NCI-H146 treated with DMSO at 0.1 percent for 48 hours (cell line): ENCODE measurements around the gene SNX24.

ENCODE experiments used
- DNase-seq: peaks from one replicate; lab custom pipeline; 2025; ENCODE audit not compliant: unreplicated experiment; lab: John Stamatoyannopoulos, UW

Gene SNX24

DNA sequence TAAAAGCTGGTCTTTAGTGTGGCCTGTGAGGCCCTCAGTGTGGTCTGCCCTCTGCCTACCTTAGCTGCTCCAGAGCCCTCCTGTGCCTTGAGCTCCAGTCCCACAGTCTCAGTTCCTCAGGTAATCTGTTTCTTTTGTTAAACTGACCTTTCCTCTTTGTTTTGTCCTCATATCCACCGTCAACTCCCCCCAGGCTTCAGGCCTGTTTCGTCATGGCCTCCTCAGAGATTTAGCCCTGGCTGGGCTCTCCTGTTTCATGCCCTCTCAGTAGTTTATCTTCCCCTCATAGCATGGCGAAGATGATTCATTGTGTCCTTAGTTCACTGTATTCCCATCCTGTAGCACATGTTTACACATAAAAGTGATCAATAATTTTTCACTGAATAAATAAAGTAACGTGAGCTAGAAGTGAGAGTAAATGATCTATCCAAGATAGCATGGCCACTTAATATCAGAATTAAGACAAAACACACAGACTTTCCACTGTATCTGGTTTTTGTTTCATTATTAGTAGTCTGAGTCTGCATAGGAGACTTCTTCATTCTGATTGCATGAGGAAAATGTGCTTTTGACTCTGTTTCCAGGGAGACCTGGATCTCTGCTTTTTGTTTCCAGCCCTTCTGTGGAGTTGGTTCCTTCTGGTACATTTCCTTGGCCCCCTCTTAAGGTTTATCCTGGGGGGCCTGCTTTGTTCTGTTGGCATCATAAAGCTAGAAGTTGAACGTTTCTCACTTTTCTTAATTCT, 70.5 kb downstream of the SNX24 start:
- DNase-seq, result no peak

DNA sequence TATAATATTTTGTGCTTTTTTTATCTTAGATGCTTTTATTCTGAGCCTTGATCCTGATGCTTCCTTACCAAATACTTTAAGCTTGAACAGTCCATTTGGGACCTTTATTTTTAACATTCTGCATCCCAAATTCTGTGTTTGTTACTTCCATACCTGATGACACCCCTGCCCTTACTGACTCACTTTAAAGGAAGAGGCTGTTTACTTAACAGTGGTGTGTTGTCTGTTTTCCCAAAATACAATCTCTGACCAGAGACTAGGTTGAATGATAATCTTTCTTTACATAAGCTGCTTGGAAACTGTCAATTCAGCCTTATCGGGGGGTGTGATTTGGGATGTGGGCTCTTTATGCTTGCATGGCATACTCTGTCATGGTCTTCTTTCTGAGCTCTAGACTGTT, 71.1 kb downstream of the SNX24 start:
- no peak for DNase-seq

- DNase-seq, result no peak
Observed at GRCh38 chr5:122919969-122920368, 74.6 kb downstream of the SNX24 start.

DNA sequence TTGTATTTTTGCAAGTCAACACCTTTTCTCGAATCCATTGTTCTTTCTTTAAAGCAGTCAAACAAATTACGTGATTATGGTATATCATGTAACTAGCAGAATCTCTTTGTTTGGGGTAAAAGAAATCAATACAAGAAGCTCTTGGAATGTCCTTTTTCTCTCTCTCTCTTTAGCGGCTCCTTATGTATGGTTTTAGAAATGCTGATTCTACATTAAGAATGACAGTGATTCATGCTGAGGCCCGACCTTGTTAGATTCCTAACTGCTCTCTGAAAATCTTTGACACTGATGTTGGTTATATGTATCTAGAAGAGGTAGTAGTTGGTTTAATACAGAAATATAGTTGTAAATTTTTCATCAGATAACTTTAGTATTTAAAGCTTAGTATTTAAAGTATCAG, 76.4 kb downstream of the SNX24 start:
- DNase-seq, result no peak

GRCh38 chr5:122924203-122924602, 78.8 kb downstream of the SNX24 start:
- DNase-seq, result no peak

- no peak for DNase-seq
Observed at GRCh38 chr5:122924719-122925395, 79.4 kb downstream of the SNX24 start.

GRCh38 chr5:122929001-122929400, 83.6 kb downstream of the SNX24 start:
- DNase-seq, result no peak

GRCh38 chr5:122929980-122930379, 84.6 kb downstream of the SNX24 start:
- no peak for DNase-seq

DNA sequence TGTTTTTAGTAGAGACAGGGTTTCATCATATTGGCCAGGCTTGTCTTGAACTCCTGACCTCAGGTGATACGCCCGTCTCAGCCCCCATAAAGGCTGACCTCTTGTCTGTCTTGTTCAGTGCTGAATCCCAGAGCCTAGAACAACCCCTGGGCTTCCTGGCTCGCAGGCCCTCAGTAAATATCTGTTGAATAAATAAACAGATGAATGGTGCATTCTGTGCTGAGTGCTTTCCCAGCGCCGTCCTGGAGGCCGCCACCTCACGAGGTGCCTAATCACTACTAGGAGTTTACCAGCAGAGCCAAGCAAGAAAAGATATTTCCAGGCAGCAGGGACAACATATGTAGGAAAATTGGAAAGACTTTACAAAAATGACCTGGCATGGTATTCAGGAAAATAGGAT, 88.5 kb downstream of the SNX24 start:
- no peak for DNase-seq

DNA sequence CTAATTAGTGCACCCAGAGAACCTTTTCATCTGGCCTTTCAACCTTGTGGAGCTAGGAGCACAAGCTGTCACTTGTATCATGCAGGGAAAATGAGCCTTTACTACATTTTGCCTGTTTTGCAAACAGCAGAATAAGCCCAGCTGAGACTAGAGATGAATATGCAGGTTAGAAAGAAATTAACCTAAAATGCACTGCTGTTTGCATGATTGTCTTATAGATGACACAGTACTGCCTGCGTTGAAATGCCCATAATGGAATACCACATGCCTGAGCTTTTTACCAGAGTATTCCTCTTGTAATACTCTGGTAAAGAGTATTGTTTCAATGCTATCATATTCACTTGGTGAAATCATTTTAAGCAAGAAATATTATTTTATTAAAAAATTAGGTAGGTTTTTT, 90.7 kb downstream of the SNX24 start:
- no peak for DNase-seq

DNA sequence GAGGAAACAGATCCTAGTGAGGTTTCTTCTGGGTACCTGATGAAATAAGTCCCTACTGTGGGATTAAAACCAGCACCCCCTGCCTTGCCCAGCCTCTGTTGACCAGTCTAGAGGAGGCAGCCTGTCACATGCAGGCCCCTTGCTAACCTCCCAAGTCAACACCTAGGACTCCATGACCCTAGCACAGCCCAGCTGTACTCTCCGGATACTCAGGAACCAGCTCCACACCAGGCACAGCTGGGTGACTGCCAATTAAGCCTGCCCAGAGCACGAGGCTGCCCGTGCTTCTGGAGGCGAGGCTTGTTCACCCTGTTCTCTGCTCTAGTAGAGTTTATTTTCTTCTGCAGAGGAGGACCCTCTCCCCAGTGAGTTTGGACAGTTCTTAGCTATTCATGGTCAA, 92.5 kb downstream of the SNX24 start:
- DNase-seq, result no peak

GRCh38 chr5:122940890-122941289, 95.5 kb downstream of the SNX24 start:
- DNase-seq, result no peak

- DNase-seq, result no peak
Observed at GRCh38 chr5:122941737-122942136, 96.3 kb downstream of the SNX24 start.

- DNase-seq, result no peak
Observed at GRCh38 chr5:122942164-122942914, 96.9 kb downstream of the SNX24 start.

DNA sequence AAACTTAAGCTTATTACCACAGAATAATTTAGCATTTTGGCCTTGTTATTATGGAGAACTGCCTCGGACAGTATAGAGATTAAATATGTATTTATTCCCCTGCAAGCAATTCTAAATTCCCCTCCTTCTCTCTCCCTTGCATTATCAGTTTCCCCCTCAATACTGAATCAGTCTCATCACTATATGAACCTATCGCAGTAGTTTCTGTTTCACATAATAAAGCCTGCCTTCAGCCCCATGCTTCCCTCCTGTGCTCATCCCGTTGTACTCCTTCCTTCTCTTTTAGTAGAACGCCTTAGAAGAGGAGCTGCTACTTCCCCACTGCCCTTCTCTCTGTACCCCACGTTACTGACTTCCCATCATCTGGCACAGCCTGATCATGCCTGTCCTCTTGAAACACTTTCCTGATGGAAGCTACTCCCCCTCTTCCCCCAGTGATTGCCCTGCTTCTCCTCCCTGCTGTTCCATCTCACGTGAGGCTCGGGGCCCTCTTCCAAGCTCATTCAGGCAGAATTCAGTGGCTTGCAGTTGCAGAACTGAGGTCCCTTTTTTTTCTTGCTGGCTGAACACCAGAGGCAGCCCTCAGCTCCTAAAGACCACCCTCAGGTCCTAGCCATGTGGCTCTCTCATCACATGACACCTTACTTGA, 97.8 kb downstream of the SNX24 start:
- DNase-seq, result no peak

DNA sequence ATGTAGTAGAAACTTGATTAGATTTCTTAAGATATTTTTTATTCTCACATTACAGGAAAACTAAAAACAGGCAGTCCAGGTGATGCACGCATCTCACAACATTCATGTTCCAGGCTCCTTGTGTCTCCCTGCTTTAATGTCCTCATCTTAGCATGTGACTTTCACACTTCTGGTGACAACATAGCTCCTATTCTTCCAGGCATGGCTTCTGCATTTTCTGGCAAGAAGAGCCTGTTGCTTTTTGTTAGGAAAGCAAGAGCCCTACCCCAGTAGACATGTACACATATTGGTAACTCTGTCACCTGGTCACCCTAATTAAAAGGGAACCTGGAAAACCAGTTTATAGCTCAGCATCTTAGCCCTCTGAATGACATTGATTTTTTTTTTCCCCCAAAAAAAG, 98.6 kb downstream of the SNX24 start:
- DNase-seq, result no peak

GRCh38 chr5:122947372-122947771, 102.0 kb downstream of the SNX24 start:
- no peak for DNase-seq

DNA sequence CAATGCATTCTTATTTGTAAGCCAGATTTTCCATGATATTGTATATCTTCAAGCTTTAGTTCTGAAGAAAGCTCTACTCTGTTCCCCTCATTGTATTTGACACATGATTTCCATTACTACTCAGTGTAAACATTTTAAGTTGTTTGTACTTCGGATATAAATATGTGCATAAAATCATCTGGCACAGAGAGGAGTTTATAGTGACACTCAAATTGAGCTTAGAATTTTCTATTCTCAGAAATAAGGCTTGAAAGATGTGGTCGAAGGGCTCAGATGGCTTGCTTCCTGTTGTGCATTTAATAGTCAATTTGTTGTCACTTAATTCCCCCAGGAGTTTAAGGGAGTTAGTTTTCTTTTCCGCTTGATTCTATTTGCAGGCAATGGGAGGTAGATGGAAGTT, 102.4 kb downstream of the SNX24 start:
- DNase-seq, result no peak

DNA sequence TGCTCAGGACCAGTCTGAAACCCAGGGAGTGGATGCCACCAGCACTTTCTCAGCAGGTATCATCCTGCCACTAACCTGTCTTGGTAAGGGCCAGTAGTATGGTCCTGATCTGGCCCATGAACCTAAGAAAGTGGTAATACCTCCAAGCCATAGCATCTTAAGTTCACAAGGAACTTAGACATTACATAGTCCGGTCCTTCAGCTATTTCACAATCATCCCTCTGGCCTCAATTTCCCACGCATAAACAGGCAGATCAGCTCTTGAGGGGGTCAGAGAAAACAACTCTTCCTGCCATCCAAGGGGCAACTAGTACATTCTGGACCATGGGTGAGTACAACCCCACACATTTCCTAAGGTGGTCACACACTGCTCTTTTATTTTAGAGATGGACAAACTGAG, 102.9 kb downstream of the SNX24 start:
- no peak for DNase-seq

- DNase-seq, result no peak
Observed at GRCh38 chr5:122951658-122952057, 106.2 kb downstream of the SNX24 start.

GRCh38 chr5:122954719-122955118, 109.3 kb downstream of the SNX24 start:
- no peak for DNase-seq

GRCh38 chr5:122957457-122957856, 112.0 kb downstream of the SNX24 start:
- DNase-seq, result no peak
